ENCODE measurements around the gene PID1.

PID1 gene

GRCh38 chr2:229163893-229164292 lies 107.2 kb downstream of the PID1 start:
- Histone ChIP-seq H3K27ac (ENCODE audit: low read length) (no peak overlapping the region), H3K9ac (ENCODE audit: low read length) (no peak overlapping the region), H3K9me3 (ENCODE audit: control insufficient read depth, low read depth, low read length) (no peaks in the 10 kb centered on the region), H3K36me3 (ENCODE audit: control insufficient read depth, low read depth, low read length) (no peaks in the 10 kb centered on the region), H3K4me3 (ENCODE audit: low read length) (no peak overlapping the region), H3K27me3 (ENCODE audit: control insufficient read depth, insufficient read depth, low read length) (no peaks in the 10 kb centered on the region), H3K4me1 (ENCODE audit: control insufficient read depth, low read depth, low read length) (no peaks in the 10 kb centered on the region)

GRCh38 chr2:229162015-229162414 lies 109.1 kb downstream of the PID1 start:
- H3K4me1 ChIP-seq (ENCODE audit: control insufficient read depth, low read depth, low read length): no peaks in the 10 kb centered on the region
- H3K27me3 ChIP-seq (ENCODE audit: control insufficient read depth, insufficient read depth, low read length): no peaks in the 10 kb centered on the region
- H3K4me3 ChIP-seq (ENCODE audit: low read length): no peak overlapping the region
- H3K9me3 ChIP-seq (ENCODE audit: control insufficient read depth, low read depth, low read length): no peaks in the 10 kb centered on the region
- no peak overlapping the region for H3K9ac ChIP-seq (ENCODE audit: low read length)
- H3K27ac ChIP-seq (ENCODE audit: low read length): no peak overlapping the region
- H3K36me3 ChIP-seq (ENCODE audit: control insufficient read depth, low read depth, low read length): no peaks in the 10 kb centered on the region

GRCh38 chr2:229160984-229161383 lies 110.1 kb downstream of the PID1 start:
- Histone ChIP-seq H3K4me3 (ENCODE audit: low read length) (no peak overlapping the region), H3K36me3 (ENCODE audit: control insufficient read depth, low read depth, low read length) (no peaks in the 10 kb centered on the region), H3K27me3 (ENCODE audit: control insufficient read depth, insufficient read depth, low read length) (no peaks in the 10 kb centered on the region), H3K4me1 (ENCODE audit: control insufficient read depth, low read depth, low read length) (no peaks in the 10 kb centered on the region), H3K9ac (ENCODE audit: low read length) (no peak overlapping the region), H3K9me3 (ENCODE audit: control insufficient read depth, low read depth, low read length) (no peaks in the 10 kb centered on the region), H3K27ac (ENCODE audit: low read length) (no peak overlapping the region)

GRCh38 chr2:229160180-229160579 lies 110.9 kb downstream of the PID1 start:
- H3K4me3 ChIP-seq (ENCODE audit: low read length): no peak overlapping the region
- no peaks in the 10 kb centered on the region for H3K9me3 ChIP-seq (ENCODE audit: control insufficient read depth, low read depth, low read length)
- H3K4me1 ChIP-seq (ENCODE audit: control insufficient read depth, low read depth, low read length): no peaks in the 10 kb centered on the region
- no peak overlapping the region for H3K9ac ChIP-seq (ENCODE audit: low read length)
- no peaks in the 10 kb centered on the region for H3K27me3 ChIP-seq (ENCODE audit: control insufficient read depth, insufficient read depth, low read length)
- H3K36me3 ChIP-seq (ENCODE audit: control insufficient read depth, low read depth, low read length): no peaks in the 10 kb centered on the region
- H3K27ac ChIP-seq (ENCODE audit: low read length): no peak overlapping the region

GRCh38 chr2:229159405-229159804 lies 111.7 kb downstream of the PID1 start:
- Histone ChIP-seq H3K9me3 (ENCODE audit: control insufficient read depth, low read depth, low read length) (no peaks in the 10 kb centered on the region), H3K9ac (ENCODE audit: low read length) (no peak overlapping the region), H3K27ac (ENCODE audit: low read length) (no peak overlapping the region), H3K4me1 (ENCODE audit: control insufficient read depth, low read depth, low read length) (no peaks in the 10 kb centered on the region), H3K27me3 (ENCODE audit: control insufficient read depth, insufficient read depth, low read length) (no peaks in the 10 kb centered on the region), H3K4me3 (ENCODE audit: low read length) (no peak overlapping the region), H3K36me3 (ENCODE audit: control insufficient read depth, low read depth, low read length) (no peaks in the 10 kb centered on the region)

GRCh38 chr2:229154381-229154780 lies 116.7 kb downstream of the PID1 start:
- no peaks in the 10 kb centered on the region for H3K36me3 ChIP-seq (ENCODE audit: control insufficient read depth, low read depth, low read length)
- no peak overlapping the region for H3K4me3 ChIP-seq (ENCODE audit: low read length)
- H3K9ac ChIP-seq (ENCODE audit: low read length): no peak overlapping the region
- H3K27ac ChIP-seq (ENCODE audit: low read length): no peak overlapping the region
- no peaks in the 10 kb centered on the region for H3K4me1 ChIP-seq (ENCODE audit: control insufficient read depth, low read depth, low read length)
- no peaks in the 10 kb centered on the region for H3K27me3 ChIP-seq (ENCODE audit: control insufficient read depth, insufficient read depth, low read length)
- no peaks in the 10 kb centered on the region for H3K9me3 ChIP-seq (ENCODE audit: control insufficient read depth, low read depth, low read length)

- Histone ChIP-seq H3K9ac (ENCODE audit: low read length) (no peak overlapping the region), H3K4me3 (ENCODE audit: low read length) (no peak overlapping the region), H3K4me1 (ENCODE audit: control insufficient read depth, low read depth, low read length) (no peaks in the 10 kb centered on the region), H3K36me3 (ENCODE audit: control insufficient read depth, low read depth, low read length) (no peaks in the 10 kb centered on the region), H3K27me3 (ENCODE audit: control insufficient read depth, insufficient read depth, low read length) (no peaks in the 10 kb centered on the region), H3K9me3 (ENCODE audit: control insufficient read depth, low read depth, low read length) (no peaks in the 10 kb centered on the region), H3K27ac (ENCODE audit: low read length) (no peak overlapping the region)
Observed at GRCh38 chr2:229153951-229154350, 117.1 kb downstream of the PID1 start.

- Histone ChIP-seq H3K9me3 (ENCODE audit: control insufficient read depth, low read depth, low read length) (no peaks in the 10 kb centered on the region), H3K4me3 (ENCODE audit: low read length) (no peak overlapping the region), H3K27me3 (ENCODE audit: control insufficient read depth, insufficient read depth, low read length) (no peaks in the 10 kb centered on the region), H3K36me3 (ENCODE audit: control insufficient read depth, low read depth, low read length) (no peaks in the 10 kb centered on the region), H3K4me1 (ENCODE audit: control insufficient read depth, low read depth, low read length) (no peaks in the 10 kb centered on the region), H3K9ac (ENCODE audit: low read length) (no peak overlapping the region), H3K27ac (ENCODE audit: low read length) (no peak overlapping the region)
Observed at GRCh38 chr2:229153267-229153666, 117.8 kb downstream of the PID1 start.

- no peaks in the 10 kb centered on the region for H3K27me3 ChIP-seq (ENCODE audit: control insufficient read depth, insufficient read depth, low read length)
- H3K4me1 ChIP-seq (ENCODE audit: control insufficient read depth, low read depth, low read length): no peaks in the 10 kb centered on the region
- no peak overlapping the region for H3K27ac ChIP-seq (ENCODE audit: low read length)
- H3K9ac ChIP-seq (ENCODE audit: low read length): no peak overlapping the region
- H3K9me3 ChIP-seq (ENCODE audit: control insufficient read depth, low read depth, low read length): no peaks in the 10 kb centered on the region
- no peak overlapping the region for H3K4me3 ChIP-seq (ENCODE audit: low read length)
- H3K36me3 ChIP-seq (ENCODE audit: control insufficient read depth, low read depth, low read length): no peaks in the 10 kb centered on the region
Observed at GRCh38 chr2:229152674-229153073, 118.4 kb downstream of the PID1 start.

- H3K4me1 ChIP-seq (ENCODE audit: control insufficient read depth, low read depth, low read length): no peaks in the 10 kb centered on the region
- no peak overlapping the region for H3K27ac ChIP-seq (ENCODE audit: low read length)
- H3K9me3 ChIP-seq (ENCODE audit: control insufficient read depth, low read depth, low read length): no peaks in the 10 kb centered on the region
- no peaks in the 10 kb centered on the region for H3K27me3 ChIP-seq (ENCODE audit: control insufficient read depth, insufficient read depth, low read length)
- no peak overlapping the region for H3K4me3 ChIP-seq (ENCODE audit: low read length)
- H3K36me3 ChIP-seq (ENCODE audit: control insufficient read depth, low read depth, low read length): no peaks in the 10 kb centered on the region
- no peak overlapping the region for H3K9ac ChIP-seq (ENCODE audit: low read length)
Observed at GRCh38 chr2:229150317-229150716, 120.8 kb downstream of the PID1 start.

- Histone ChIP-seq H3K27me3 (ENCODE audit: control insufficient read depth, insufficient read depth, low read length) (no peaks in the 10 kb centered on the region), H3K9me3 (ENCODE audit: control insufficient read depth, low read depth, low read length) (no peaks in the 10 kb centered on the region)
Observed at GRCh38 chr2:229141424-229142025, 129.6 kb downstream of the PID1 start.

GRCh38 chr2:229137639-229138038 lies 133.4 kb downstream of the PID1 start:
- Histone ChIP-seq H3K27me3 (ENCODE audit: control insufficient read depth, insufficient read depth, low read length) (no peaks in the 10 kb centered on the region), H3K4me3 (ENCODE audit: low read length) (no peak overlapping the region), H3K9me3 (ENCODE audit: control insufficient read depth, low read depth, low read length) (no peaks in the 10 kb centered on the region), H3K36me3 (ENCODE audit: control insufficient read depth, low read depth, low read length) (no peaks in the 10 kb centered on the region), H3K4me1 (ENCODE audit: control insufficient read depth, low read depth, low read length) (no peaks in the 10 kb centered on the region), H3K9ac (ENCODE audit: low read length) (no peak overlapping the region), H3K27ac (ENCODE audit: low read length) (no peak overlapping the region)

More at GRCh38 chr2:229141424-229142025, 129.6 kb downstream of the PID1 start:
- H3K27ac ChIP-seq (ENCODE audit: low read length): no peak overlapping the region
- no peaks in the 10 kb centered on the region for H3K36me3 ChIP-seq (ENCODE audit: control insufficient read depth, low read depth, low read length)
- no peaks in the 10 kb centered on the region for H3K4me1 ChIP-seq (ENCODE audit: control insufficient read depth, low read depth, low read length)
- H3K9ac ChIP-seq (ENCODE audit: low read length): no peak overlapping the region
- no peak overlapping the region for H3K4me3 ChIP-seq (ENCODE audit: low read length)

Measured in iPS-18a (cell line).